Breast epithelium (tissue), 3 donors: ENCODE data around the gene SMC4.
"Not testable (repeated sequence)": the region's sequence is repeated elsewhere in the genome, so short reads cannot be mapped to it uniquely, and the experiment has no call there.

Source experiments
- POLR2A ChIP-seq: fragments of 450-650 bp; IDR thresholded peaks from one replicate; pipeline ENCODE4 v1.6.1; 2016; ENCODE audit warnings: antibody characterized with exemption, mild to moderate bottlenecking, moderate library complexity
- POLR2AphosphoS5 ChIP-seq, 3 donors: sonication (generic); formaldehyde crosslinking; IDR thresholded peaks; one replicate each; pipeline ENCODE4 v1.6.1; 2017; ENCODE audit warnings: antibody characterized with exemption in 3 of 3
- TF ChIP-seq, protein P1 (sequence below), 3 donors: fragments of 450-650 bp; IDR thresholded peaks; one replicate each; pipeline ENCODE4 v1.5.1; 2016 to 2017; ENCODE audit warnings: antibody characterized with exemption in 3 of 3, mild to moderate bottlenecking in 3 of 3, moderate library complexity in 3 of 3

DNA sequence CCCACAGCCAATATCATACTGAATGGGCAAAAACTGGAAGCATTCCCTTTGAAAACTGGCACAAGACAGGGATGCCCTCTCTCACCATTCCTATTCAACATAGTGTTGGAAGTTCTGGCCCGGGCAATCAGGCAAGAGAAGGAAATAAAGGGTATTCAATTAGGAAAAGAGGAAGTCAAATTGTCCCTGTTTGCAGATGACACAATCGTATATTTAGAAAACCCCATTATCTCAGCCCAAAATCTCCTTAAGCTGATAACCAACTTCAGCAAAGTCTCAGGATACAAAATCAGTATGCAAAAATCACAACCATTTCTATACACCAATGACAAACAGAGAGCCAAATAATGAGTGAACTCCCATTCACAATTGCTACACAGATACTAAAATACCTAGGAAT lies 36.6 kb upstream of the SMC4 start:
- TF ChIP-seq, protein P1, sequence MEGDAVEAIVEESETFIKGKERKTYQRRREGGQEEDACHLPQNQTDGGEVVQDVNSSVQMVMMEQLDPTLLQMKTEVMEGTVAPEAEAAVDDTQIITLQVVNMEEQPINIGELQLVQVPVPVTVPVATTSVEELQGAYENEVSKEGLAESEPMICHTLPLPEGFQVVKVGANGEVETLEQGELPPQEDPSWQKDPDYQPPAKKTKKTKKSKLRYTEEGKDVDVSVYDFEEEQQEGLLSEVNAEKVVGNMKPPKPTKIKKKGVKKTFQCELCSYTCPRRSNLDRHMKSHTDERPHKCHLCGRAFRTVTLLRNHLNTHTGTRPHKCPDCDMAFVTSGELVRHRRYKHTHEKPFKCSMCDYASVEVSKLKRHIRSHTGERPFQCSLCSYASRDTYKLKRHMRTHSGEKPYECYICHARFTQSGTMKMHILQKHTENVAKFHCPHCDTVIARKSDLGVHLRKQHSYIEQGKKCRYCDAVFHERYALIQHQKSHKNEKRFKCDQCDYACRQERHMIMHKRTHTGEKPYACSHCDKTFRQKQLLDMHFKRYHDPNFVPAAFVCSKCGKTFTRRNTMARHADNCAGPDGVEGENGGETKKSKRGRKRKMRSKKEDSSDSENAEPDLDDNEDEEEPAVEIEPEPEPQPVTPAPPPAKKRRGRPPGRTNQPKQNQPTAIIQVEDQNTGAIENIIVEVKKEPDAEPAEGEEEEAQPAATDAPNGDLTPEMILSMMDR (IDR thresholded peaks at IDR 0.05) = not testable (repeated sequence)
- not testable (repeated sequence) for TF ChIP-seq POLR2AphosphoS5 (IDR thresholded peaks at IDR 0.05); POLR2A
